GM19023 (cell line): ENCODE measurements around the gene CLTRN.
"Not testable (repeated sequence)": the region's sequence is repeated elsewhere in the genome, so short reads cannot be mapped to it uniquely, and the experiment has no call there.

Experiments used
- ATAC-seq: cut with Tn5 transposase; IDR thresholded peaks from one replicate; pipeline ENCODE4 v1.9.1; 2021; ENCODE audit warnings: mild to moderate bottlenecking, moderate library complexity; ENCODE audit not compliant: unreplicated experiment

The CLTRN gene

GRCh38 chrX:15653961-15654360 is 10.6 kb downstream of the CLTRN start:
- no peak for ATAC-seq

GRCh38 chrX:15647510-15647909 is 17.1 kb downstream of the CLTRN start:
- ATAC-seq = not testable (repeated sequence)

GRCh38 chrX:15646543-15646942 is 18.1 kb downstream of the CLTRN start:
- ATAC-seq = no peak

DNA sequence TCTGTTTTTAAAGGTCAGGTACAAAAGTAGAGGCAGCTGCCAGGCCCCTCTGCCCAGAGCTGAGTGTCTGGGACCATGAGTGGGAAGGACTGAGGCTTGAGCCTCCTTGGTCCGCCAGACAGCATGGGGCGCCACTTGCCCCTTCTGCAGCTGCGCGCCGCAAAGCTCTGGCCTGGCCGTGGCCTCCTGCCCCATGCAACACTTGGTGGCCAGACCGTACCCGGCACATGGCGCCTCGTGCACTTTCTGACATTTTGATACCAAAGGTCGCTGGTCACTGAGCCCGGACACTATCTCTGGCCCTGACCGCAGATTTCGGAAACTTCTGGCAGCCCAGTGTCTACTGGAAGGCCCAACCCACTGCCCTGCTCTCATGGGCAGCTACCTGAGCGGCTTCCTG is 18.6 kb downstream of the CLTRN start:
- ATAC-seq = no peak

DNA sequence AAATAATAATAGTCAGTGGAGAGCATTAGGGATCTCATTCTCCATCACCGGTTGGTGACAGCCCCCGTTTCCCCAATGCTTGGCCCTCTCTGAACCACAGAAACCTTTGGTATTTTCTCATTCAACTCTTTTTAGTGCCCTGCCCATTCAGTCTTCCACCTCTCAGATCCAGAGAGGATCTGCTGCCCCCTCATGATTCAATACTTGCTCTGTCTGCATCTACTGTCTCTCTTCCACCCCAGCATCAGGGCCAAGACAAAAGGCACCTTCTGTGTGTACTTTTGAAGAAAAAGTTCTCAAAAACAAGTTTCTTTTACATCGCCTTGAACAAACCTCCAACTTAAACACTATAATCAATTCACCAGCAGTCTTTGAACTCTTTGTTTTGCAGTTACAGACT is 19.3 kb downstream of the CLTRN start:
- ATAC-seq = no peak

GRCh38 chrX:15644560-15644872 is 20.1 kb downstream of the CLTRN start:
- no peak for ATAC-seq

- ATAC-seq = no peak
Measured at GRCh38 chrX:15643786-15644559, 20.6 kb downstream of the CLTRN start.

GRCh38 chrX:15631637-15632036 is 33.0 kb downstream of the CLTRN start:
- ATAC-seq = no peak

- ATAC-seq = no peak
Measured at GRCh38 chrX:15623054-15623453, 41.6 kb downstream of the CLTRN start.

DNA sequence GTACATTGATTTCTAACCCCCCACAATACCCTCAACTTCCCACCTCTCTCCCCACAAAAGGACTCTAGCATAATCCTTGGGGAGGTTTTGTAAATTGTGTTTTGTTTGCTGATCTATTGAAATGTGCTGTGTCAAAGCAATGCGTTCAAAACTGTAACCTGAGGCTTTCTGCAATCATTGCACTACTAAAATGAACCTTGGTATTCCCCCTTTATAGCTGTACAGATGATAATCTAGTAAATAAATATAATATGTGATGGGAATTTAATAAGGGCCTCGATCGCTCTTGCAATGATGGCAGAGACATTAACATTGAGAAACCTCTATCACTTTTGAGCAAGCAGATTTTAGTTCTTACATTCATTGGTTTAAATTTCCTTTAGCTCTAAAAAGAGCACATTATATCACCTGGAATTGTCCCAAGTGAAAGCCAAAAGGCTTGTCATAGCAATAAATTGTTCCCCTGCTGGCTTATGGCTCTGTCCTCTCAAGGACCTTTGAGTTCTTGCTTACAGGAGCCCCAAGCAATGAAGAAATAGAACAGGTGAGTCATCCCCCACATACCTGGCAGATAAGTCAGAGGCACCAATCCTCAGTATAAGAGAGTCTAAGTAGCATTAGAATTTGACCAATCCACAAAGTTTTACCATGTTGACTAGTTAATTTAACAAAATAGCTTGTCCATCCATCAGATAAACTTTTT is 45.4 kb downstream of the CLTRN start:
- ATAC-seq = no peak

- ATAC-seq = no peak
Measured at GRCh38 chrX:15617111-15617510, 47.5 kb downstream of the CLTRN start.

DNA sequence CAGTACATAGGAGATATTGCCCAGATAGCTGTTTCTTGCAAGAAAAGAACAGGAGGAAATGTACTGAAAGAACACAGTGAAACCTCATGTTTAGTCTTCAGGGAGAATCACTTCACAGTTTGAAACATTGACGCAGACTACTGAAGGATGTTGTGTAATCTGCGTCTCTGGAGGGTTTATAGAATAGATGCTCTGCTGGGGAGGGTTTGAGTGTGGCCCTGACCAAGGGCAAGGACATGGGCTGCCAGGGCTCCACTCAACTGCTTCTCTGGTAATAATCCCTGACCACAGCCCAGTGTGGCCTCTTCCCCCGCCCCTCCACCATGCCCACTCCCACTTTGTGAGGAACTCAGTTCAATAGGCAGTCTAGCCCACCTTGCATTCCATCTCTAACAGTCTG is 48.1 kb downstream of the CLTRN start:
- no peak for ATAC-seq

DNA sequence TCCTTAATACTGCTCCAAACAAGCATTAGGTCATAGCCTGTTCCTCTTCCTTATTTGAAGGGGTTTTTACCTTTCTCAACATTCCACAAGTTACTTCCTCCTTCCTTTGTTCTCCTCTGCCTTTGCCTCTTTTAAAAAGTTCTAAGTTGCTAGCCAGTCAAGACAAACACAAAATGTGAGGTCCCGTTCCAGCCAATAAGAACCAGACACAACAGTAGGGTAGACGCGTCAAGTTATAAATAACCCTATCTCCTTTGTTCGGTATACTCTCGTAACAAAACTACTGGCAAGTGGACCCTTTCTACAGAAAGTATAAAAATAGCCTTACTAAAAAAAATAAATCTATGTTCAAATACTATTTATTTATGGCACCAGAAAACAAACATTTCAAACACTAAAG is 57.5 kb downstream of the CLTRN start:
- ATAC-seq = no peak

GRCh38 chrX:15606136-15606535 is 58.5 kb downstream of the CLTRN start:
- ATAC-seq = no peak

GRCh38 chrX:15605226-15605625 is 59.4 kb downstream of the CLTRN start:
- ATAC-seq = no peak

- ATAC-seq = no peak
Measured at GRCh38 chrX:15602761-15603160, 61.8 kb downstream of the CLTRN start.

DNA sequence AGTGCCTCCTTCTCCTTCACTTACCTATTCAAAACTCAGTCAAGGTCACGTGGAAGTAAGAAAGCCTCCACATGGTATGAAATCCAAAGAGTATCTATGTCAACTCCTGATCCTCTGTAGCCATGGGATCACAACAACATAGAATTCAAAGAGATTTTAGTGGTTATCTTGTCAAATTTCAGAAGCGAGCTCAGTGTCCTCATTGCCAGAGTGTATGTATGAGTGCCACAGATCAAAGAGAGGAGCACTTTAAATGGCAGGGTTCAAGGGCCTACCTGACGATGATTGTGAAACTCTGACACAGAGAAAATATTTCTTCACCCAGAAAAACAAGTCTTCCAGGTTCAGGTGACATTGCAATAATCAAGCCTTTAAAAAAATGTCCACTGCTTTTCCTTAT is 62.7 kb downstream of the CLTRN start:
- ATAC-seq = no peak

DNA sequence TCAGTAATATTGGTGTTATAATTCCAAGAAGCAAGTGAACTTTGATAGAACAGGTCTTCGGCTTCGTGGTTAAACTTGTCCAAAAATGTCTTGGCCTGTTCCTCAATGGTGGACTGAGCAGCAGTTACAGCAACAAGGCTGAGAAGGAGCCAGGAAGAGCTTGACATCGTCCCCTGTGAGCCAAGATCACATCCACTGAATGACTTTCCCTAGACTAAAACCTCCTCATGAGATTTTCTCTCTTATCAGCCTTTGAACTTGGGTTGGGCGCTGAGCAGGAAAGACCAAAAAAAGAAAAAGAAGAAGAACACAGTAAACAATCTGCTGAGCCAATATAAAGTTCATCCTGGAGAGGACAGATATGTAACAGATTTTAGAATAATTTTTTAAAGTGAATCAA is 63.9 kb downstream of the CLTRN start, which contains the start of gene ACE2:
Gene ACE2 (minus strand): TSS at position 216 of the 400 bp plus-strand sequence. CDS start 49 bp downstream, at position 167.
- no peak for ATAC-seq

DNA sequence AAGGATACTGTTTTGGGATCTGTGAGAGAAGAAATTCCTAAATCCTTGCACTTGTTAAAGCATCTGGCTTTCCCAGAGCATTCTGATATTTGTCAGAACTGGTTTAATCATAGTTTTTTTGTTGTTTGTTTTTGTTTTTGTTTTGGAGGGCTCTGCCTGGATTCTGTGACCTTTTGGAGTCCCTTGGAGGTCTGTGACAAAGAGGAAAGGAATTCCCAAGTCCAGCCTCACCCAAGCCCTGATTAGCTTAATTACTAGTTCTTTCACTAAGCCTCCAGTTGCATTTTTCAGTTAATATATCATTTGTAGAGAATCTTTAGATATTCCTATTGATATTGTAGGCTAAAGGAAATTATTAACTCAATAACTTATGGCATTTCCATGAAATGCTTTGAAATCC is 64.6 kb downstream of the CLTRN start:
- ATAC-seq = no peak

DNA sequence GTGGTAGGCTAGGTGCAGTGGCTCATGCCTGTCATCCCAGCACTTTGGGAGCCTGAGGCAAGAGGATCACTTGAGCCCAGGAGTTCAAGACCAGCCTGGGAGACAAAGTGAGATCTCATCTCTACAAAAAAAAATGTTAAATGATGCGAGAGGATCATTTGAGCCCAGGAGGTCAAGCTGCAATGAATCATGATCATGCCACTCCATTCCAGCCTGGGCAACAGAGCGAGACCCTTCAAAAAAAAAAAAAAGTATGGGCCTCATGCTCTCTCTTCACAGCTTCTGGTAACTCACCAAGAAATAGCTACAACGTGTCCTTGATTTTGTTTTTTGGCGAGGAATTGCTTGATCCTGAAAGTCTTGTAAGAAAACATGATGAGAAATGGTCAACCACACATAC is 65.1 kb downstream of the CLTRN start:
- ATAC-seq = no peak

- ATAC-seq = no peak
Measured at GRCh38 chrX:15598026-15598425, 66.6 kb downstream of the CLTRN start.

- no peak for ATAC-seq
Measured at GRCh38 chrX:15594371-15594770, 70.2 kb downstream of the CLTRN start.
